Inflammatory macrophage treated with lipopolysaccharide for 4 hours (primary cell): ENCODE data around the gene PDE7B.

ENCODE experiments used
- DNase-seq: peaks from one replicate; pipeline ENCODE4 v3.0.0-alpha.2; 2020

The PDE7B gene

GRCh38 chr6:136163260-136163659 is 311.8 kb downstream of the PDE7B start:
- DNase-seq = no peak

GRCh38 chr6:136166815-136167214 is 315.3 kb downstream of the PDE7B start:
- peak; percentile 25 for DNase-seq

- no peak for DNase-seq
Observed at GRCh38 chr6:136169394-136170148, 318.1 kb downstream of the PDE7B start.

- DNase-seq = no peak
Observed at GRCh38 chr6:136171231-136171630, 319.7 kb downstream of the PDE7B start.

- DNase-seq = no peak
Observed at GRCh38 chr6:136173519-136174507, 322.3 kb downstream of the PDE7B start.

GRCh38 chr6:136174510-136174909 is 323.0 kb downstream of the PDE7B start:
- DNase-seq = no peak

- no peak for DNase-seq
Observed at GRCh38 chr6:136175873-136176272, 324.4 kb downstream of the PDE7B start.

GRCh38 chr6:136178749-136179148 is 327.2 kb downstream of the PDE7B start:
- no peak for DNase-seq

GRCh38 chr6:136180704-136181511 is 329.4 kb downstream of the PDE7B start:
- no peak for DNase-seq

- DNase-seq = no peak
Observed at GRCh38 chr6:136181512-136181833, 330.0 kb downstream of the PDE7B start.

- no peak for DNase-seq
Observed at GRCh38 chr6:136181861-136182260, 330.4 kb downstream of the PDE7B start.

- no peak for DNase-seq
Observed at GRCh38 chr6:136184738-136185137, 333.2 kb downstream of the PDE7B start.

GRCh38 chr6:136186363-136186762 is 334.9 kb downstream of the PDE7B start:
- no peak for DNase-seq

- no peak for DNase-seq
Observed at GRCh38 chr6:136188486-136188885, 337.0 kb downstream of the PDE7B start.

GRCh38 chr6:136189104-136189503 is 337.6 kb downstream of the PDE7B start:
- DNase-seq = no peak

GRCh38 chr6:136191606-136192312 is 340.3 kb downstream of the PDE7B start:
- DNase-seq = no peak

GRCh38 chr6:136192902-136193301 is 341.4 kb downstream of the PDE7B start:
- no peak for DNase-seq

GRCh38 chr6:136201732-136202131 is 350.2 kb downstream of the PDE7B start:
- no peak for DNase-seq

GRCh38 chr6:136208783-136209182 is 357.3 kb downstream of the PDE7B start:
- DNase-seq = no peak

- DNase-seq = no peak
Observed at GRCh38 chr6:136209496-136209895, 358.0 kb downstream of the PDE7B start.

GRCh38 chr6:136210398-136211165 is 359.1 kb downstream of the PDE7B start:
- DNase-seq = no peak

GRCh38 chr6:136212608-136213007 is 361.1 kb downstream of the PDE7B start:
- DNase-seq = no peak
